Left ventricle myocardium inferior (tissue), 1 donor: ENCODE results near the gene ALDH3B1. TPM values are rescaled to one million over a fixed set of nuclear protein-coding genes. Genes with fewer than 3 reads are reported as not detected.

Experiments
- DNase-seq: peaks from one replicate; pipeline ENCODE4 v3.0.0-alpha.2; 2020
- H3K27ac ChIP-seq: fragments of 200-600 bp; replicated peaks from 2 replicates; pipeline ENCODE4 v1.8.0; 2021
- H3K27me3 ChIP-seq: fragments of 200-600 bp; 2 replicates; pipeline ENCODE4 v1.8.0; 2021; ENCODE audit warnings: low read depth
- H3K36me3 ChIP-seq: fragments of 200-600 bp; 2 replicates; pipeline ENCODE4 v1.8.0; 2021
- H3K4me1 ChIP-seq: fragments of 200-600 bp; 2 replicates; pipeline ENCODE4 v1.8.0; 2021
- H3K4me3 ChIP-seq: fragments of 200-600 bp; 2 replicates; pipeline ENCODE4 v1.8.0; 2021; ENCODE audit warnings: mild to moderate bottlenecking, moderate library complexity
- H3K9me3 ChIP-seq: fragments of 200-600 bp; replicated peaks from 2 replicates; pipeline ENCODE4 v1.8.0; 2021
- intact Hi-C: fragments of 100-400 bp; cut with micrococcal nuclease; formaldehyde crosslinking; loops from one replicate; pipeline ENCODE4 v1.11.0; 2022
- total RNA-seq: library from RNA; stranded (reverse); fragmentation: NEBNext Ultra II Directional; extraction: Animal tissue kit (Norgen Biotek cat#: 25700); gene quantifications from one replicate; pipeline ENCODE4 v1.2.1, GENCODE V29; 2021
- TF ChIP-seq, protein P1 (sequence below): fragments of 200-600 bp; IDR thresholded peaks from 2 replicates; pipeline ENCODE4 v1.8.0; 2021; ENCODE audit warnings: antibody characterized with exemption, mild to moderate bottlenecking, borderline replicate concordance
- donor health status: DM: no; HTN: yes; CAD: no; lungs with severe emphysema.

The ALDH3B1 gene
- total RNA-seq, 1 donor from 2014 or later, result 3.7 TPM

DNA sequence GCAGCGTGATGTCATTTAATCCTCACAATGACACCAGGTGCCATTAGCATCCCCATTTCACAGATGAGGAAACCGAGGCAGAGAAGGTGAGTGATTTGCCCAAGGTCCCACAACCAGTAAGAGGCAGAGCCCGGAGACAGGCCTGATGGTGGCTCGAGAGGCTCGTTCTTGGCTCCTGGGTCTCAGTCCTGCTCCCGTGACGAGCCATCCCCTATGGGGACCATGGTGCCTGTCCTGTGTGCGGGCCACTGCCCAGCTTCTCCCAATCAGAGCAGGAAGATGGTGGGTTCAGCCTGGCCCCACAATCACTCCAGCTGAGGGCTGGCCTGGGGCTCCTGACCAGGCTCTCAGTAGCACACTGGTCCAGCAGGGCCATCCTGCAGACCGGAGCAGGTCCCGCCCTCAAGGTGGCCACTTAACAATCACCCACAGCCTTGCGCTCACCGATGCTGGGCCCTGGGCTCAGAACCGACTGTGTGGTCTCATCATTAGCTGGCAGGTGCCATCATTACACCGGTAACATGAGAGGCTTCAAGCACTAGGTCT lies 3.6 kb downstream of the ALDH3B1 start:
- TF ChIP-seq, protein P1, sequence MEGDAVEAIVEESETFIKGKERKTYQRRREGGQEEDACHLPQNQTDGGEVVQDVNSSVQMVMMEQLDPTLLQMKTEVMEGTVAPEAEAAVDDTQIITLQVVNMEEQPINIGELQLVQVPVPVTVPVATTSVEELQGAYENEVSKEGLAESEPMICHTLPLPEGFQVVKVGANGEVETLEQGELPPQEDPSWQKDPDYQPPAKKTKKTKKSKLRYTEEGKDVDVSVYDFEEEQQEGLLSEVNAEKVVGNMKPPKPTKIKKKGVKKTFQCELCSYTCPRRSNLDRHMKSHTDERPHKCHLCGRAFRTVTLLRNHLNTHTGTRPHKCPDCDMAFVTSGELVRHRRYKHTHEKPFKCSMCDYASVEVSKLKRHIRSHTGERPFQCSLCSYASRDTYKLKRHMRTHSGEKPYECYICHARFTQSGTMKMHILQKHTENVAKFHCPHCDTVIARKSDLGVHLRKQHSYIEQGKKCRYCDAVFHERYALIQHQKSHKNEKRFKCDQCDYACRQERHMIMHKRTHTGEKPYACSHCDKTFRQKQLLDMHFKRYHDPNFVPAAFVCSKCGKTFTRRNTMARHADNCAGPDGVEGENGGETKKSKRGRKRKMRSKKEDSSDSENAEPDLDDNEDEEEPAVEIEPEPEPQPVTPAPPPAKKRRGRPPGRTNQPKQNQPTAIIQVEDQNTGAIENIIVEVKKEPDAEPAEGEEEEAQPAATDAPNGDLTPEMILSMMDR, result no peak
- no peak for DNase-seq
- Histone ChIP-seq H3K36me3 (no peaks in the 10 kb centered on the region), H3K27ac (no peak overlapping the region), H3K9me3 (no peaks in the 10 kb centered on the region), H3K27me3 (no peaks in the 10 kb centered on the region), H3K4me1 (peaks cover 31% of the 10 kb centered on the region), H3K4me3 (no peak overlapping the region)
- intact Hi-C loops, result no loop called here

GRCh38 chr11:68014157-68014946 lies 4.2 kb downstream of the ALDH3B1 start:
- TF ChIP-seq, protein P1, result no peak
- Histone ChIP-seq H3K27ac (no peak overlapping the region), H3K27me3 (no peaks in the 10 kb centered on the region), H3K36me3 (no peaks in the 10 kb centered on the region), H3K9me3 (no peaks in the 10 kb centered on the region), H3K4me3 (no peak overlapping the region), H3K4me1 (peaks cover 29% of the 10 kb centered on the region)
- no peak for DNase-seq
- intact Hi-C loops, result no loop called here

DNA sequence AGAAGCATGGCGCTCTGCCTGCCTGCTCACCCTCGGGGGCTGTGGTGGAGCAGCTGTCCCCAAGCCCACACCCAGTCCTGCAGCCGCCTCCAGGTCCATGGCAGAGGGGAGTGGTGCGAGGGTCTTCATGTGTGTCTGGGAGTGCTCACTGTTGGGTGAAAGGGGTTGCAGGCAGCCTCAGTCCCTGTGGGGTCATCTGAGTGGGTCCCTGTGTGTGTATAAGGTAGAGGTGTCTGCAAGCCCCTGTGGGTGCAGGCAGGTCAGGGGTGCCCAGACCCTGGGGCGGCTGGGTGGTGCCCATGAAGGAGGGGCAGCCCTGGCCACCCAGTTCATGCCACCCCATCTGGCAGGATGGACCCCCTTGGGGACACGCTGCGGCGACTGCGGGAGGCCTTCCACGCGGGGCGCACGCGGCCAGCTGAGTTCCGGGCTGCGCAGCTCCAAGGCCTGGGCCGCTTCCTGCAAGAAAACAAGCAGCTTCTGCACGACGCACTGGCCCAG lies 4.9 kb downstream of the ALDH3B1 start:
- Histone ChIP-seq H3K4me1 (peaks cover 22% of the 10 kb centered on the region), H3K36me3 (no peaks in the 10 kb centered on the region), H3K27me3 (no peaks in the 10 kb centered on the region), H3K4me3 (no peak overlapping the region), H3K9me3 (no peaks in the 10 kb centered on the region), H3K27ac (no peak overlapping the region)
- DNase-seq, result no peak
- intact Hi-C loops, result no loop called here
- TF ChIP-seq, protein P1, result no peak

DNA sequence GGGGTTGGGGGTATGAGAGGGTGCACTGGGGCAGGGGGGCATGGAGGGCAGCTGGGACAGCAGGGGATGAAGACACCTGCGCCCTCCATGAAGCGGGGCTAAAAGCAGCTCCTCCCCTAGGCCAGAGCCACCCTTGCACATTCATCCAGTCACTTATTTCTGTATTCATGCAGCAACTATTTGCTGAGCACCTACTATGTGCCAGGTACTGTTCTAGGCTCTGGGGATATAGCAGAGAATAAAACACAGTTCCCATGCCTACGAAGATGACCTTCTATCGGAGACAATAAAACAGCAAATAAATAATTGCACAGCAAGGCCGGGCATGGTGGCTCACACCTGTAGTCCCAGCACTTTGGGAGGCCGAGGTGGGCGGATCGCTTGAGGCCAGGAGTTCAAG lies 5.3 kb downstream of the ALDH3B1 start:
- Histone ChIP-seq H3K4me3 (no peak overlapping the region), H3K27me3 (no peaks in the 10 kb centered on the region), H3K36me3 (no peaks in the 10 kb centered on the region), H3K9me3 (no peaks in the 10 kb centered on the region), H3K27ac (no peak overlapping the region), H3K4me1 (peaks cover 18% of the 10 kb centered on the region)
- no peak for DNase-seq
- TF ChIP-seq, protein P1, result no peak
- intact Hi-C loops, result no loop called here

DNA sequence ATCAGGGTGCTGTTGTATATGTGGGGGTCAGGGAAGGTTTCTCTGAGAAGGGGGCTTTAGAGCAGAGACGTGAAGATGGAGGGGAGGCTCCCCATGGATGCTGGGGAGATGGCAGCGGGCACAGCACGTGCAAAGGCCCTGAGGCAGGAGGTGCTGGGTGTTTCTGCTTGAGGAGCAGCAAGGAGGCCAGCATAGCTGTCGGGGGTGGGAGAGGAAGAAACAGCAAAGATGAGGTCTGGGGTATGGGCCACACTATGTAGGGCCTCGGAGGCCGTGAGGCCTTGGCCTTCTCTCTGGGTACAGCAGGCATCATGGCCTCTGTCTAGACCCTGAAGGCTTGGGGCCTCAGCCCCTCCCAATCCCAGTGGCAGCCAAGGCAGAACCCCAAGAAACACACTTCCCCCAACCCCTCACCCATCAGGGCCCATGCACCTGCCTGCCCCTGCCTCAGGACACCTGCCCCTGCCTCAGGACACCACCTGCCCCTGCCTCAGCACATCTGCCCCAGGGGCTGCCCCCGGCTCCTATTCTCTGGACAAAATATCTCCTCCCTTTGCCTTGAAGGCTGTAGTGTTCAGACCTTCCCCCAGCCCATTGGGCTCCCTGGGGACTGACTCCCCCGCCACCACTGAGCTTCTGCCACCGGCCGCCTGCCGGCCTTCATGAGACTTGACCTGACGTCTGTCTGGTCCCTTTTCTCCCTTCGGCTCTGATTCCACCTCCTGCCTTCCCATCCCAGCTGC lies 6.2 kb downstream of the ALDH3B1 start:
- H3K9me3 ChIP-seq, result no peaks in the 10 kb centered on the region
- H3K36me3 ChIP-seq, result no peaks in the 10 kb centered on the region
- H3K4me1 ChIP-seq, result peaks cover 9% of the 10 kb centered on the region
- no peak overlapping the region for H3K27ac ChIP-seq
- TF ChIP-seq, protein P1, result no peak
- intact Hi-C loops, result no loop called here
- H3K27me3 ChIP-seq, result no peaks in the 10 kb centered on the region
- no peak for DNase-seq
- no peak overlapping the region for H3K4me3 ChIP-seq
